BJ (cell line): ENCODE results near the gene DEK. TPM values are rescaled to one million over a fixed set of nuclear protein-coding genes. Genes with fewer than 3 reads are reported as not detected.

Experiments
- CTCF ChIA-PET: fragments of 350-600 bp; formaldehyde crosslinking; extraction: SDS; loops from one replicate; lab custom pipeline; 2021; ENCODE audit warnings: antibody characterized with exemption, inconsistent platforms; lab: Yijun Ruan, JAX
- POLR2A ChIA-PET: fragments of 300-600 bp; sonication (Branson Sonifier 250); formaldehyde crosslinking; extraction: SDS; loops from one replicate; lab custom pipeline; 2021; ENCODE audit warnings: antibody characterized with exemption; lab: Charles Lee
- DNase-seq: peaks from one replicate; pipeline ENCODE4 v3.0.0-alpha.2; 2011; ENCODE audit warnings: low read depth
- H3K27me3 ChIP-seq: 2 replicates; pipeline ENCODE4 v1.6.0; 2011; ENCODE audit warnings: low read length; ENCODE audit not compliant: control insufficient read depth, insufficient read depth
- H3K36me3 ChIP-seq: 2 replicates; pipeline ENCODE4 v1.5.1; 2011; ENCODE audit warnings: low read length; ENCODE audit not compliant: control insufficient read depth, insufficient read depth
- H3K4me3 ChIP-seq: 2 replicates; pipeline ENCODE4 v1.5.1; 2011; ENCODE audit warnings: low read depth, mild to moderate bottlenecking, control low read depth, low read length
- polyA plus RNA-seq: library from polyadenylated mRNA; depleted of rRNA; stranded (reverse); fragments of >200 nt; gene quantifications from 2 replicates; pipeline ENCODE4 v1.2.3, GENCODE V29; 2011
- TF ChIP-seq, protein P1 (sequence below): IDR thresholded peaks from 2 replicates; pipeline ENCODE4 v1.5.1; 2011; ENCODE audit warnings: low read depth, mild to moderate bottlenecking, control low read depth, inconsistent platforms, low read length, moderate library complexity; ENCODE audit not compliant: insufficient read depth

DEK gene
- polyA plus RNA-seq, 1 experiment, result 29.2 TPM

DNA sequence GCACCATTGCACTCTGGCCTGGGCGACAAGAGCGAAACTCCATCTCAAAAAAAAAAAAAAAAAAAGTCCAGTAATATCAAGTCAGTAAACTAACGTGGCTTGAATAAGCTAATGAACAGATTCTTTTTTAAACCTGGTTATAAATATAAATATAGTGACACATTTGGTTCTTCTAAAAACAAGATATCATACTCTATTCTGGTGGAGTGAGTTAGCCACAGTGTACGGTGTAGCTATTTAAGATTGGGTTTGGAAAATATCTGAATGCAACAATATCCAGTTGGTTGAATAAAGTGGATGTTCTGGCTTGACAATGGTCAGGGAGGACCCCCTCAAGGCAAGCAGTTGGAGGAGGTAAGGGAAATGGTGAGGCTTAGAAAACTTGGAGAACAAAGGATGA is 5.9 kb upstream of the DEK start:
- TF ChIP-seq, protein P1, sequence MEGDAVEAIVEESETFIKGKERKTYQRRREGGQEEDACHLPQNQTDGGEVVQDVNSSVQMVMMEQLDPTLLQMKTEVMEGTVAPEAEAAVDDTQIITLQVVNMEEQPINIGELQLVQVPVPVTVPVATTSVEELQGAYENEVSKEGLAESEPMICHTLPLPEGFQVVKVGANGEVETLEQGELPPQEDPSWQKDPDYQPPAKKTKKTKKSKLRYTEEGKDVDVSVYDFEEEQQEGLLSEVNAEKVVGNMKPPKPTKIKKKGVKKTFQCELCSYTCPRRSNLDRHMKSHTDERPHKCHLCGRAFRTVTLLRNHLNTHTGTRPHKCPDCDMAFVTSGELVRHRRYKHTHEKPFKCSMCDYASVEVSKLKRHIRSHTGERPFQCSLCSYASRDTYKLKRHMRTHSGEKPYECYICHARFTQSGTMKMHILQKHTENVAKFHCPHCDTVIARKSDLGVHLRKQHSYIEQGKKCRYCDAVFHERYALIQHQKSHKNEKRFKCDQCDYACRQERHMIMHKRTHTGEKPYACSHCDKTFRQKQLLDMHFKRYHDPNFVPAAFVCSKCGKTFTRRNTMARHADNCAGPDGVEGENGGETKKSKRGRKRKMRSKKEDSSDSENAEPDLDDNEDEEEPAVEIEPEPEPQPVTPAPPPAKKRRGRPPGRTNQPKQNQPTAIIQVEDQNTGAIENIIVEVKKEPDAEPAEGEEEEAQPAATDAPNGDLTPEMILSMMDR, result no peak
- no peaks in the 10 kb centered on the region for H3K36me3 ChIP-seq
- H3K4me3 ChIP-seq, result no peak overlapping the region
- POLR2A ChIA-PET, result no interaction called here
- no peak for DNase-seq
- H3K27me3 ChIP-seq, result no peaks in the 10 kb centered on the region; the same call in 1 of the 2 replicates
- CTCF ChIA-PET, result no interaction called here

- POLR2A ChIA-PET, result no interaction called here
These were observed 5.4 kb upstream of the DEK start for GRCh38 chr6:18269717-18270116.

GRCh38 chr6:18269253-18269652 is 4.9 kb upstream of the DEK start:
- ChIA-PET POLR2A (no interaction called here), CTCF (no interaction called here)
- peak; percentile 21 for DNase-seq
- no peaks in the 10 kb centered on the region; the same call in 1 of the 2 replicates for H3K27me3 ChIP-seq
- H3K36me3 ChIP-seq, result no peaks in the 10 kb centered on the region
- TF ChIP-seq, protein P1, result no peak
- no peak overlapping the region for H3K4me3 ChIP-seq

More at GRCh38 chr6:18269717-18270116, 5.4 kb upstream of the DEK start:
- CTCF ChIA-PET, result no interaction called here
- no peak for DNase-seq
- Histone ChIP-seq H3K27me3 (no peaks in the 10 kb centered on the region; the same call in 1 of the 2 replicates), H3K36me3 (no peaks in the 10 kb centered on the region), H3K4me3 (no peak overlapping the region)
- TF ChIP-seq, protein P1, result no peak

GRCh38 chr6:18268066-18268465 is 3.7 kb upstream of the DEK start:
- Histone ChIP-seq H3K27me3 (no peaks in the 10 kb centered on the region; the same call in 1 of the 2 replicates), H3K36me3 (no peaks in the 10 kb centered on the region), H3K4me3 (no peak overlapping the region)
- ChIA-PET CTCF (no interaction called here), POLR2A (interaction anchor here (0.6 kb wide), 1 partner anchor 338 kb away, joined by 3 read pairs; no protein-coding TSS in a partner anchor)
- DNase-seq, result no peak
- TF ChIP-seq, protein P1, result no peak

- TF ChIP-seq, protein P1, result no peak
- ChIA-PET POLR2A (no interaction called here), CTCF (no interaction called here)
- no peak overlapping the region for H3K4me3 ChIP-seq
- H3K27me3 ChIP-seq, result no peaks in the 10 kb centered on the region
- DNase-seq, result no peak
- H3K36me3 ChIP-seq, result no peaks in the 10 kb centered on the region
These were observed 2.2 kb upstream of the DEK start for GRCh38 chr6:18266523-18266912.
